OCI-LY1 (cell line): ENCODE measurements around the gene SLC4A8.

Experiments
- H2AFZ ChIP-seq: fragments of 200-600 bp; sonication (generic), shearing (Covaris generic); 2 replicates; pipeline ENCODE4 v1.6.0; 2014; ENCODE audit warnings: antibody characterized with exemption, mild to moderate bottlenecking, low read length
- H3F3A ChIP-seq: fragments of 200-600 bp; sonication (generic), shearing (Covaris generic); 2 replicates; pipeline ENCODE4 v1.6.0; 2014; ENCODE audit warnings: mild to moderate bottlenecking, antibody characterized with exemption, low read length, moderate library complexity; ENCODE audit not compliant: insufficient read depth
- H3K27ac ChIP-seq: fragments of 200-600 bp; sonication (generic); 2 replicates; pipeline ENCODE4 v1.5.1; 2014; ENCODE audit warnings: low read length, mixed run types, mild to moderate bottlenecking, low read depth; ENCODE audit not compliant: poor library complexity, severe bottlenecking
- H3K27me3 ChIP-seq: fragments of 200-600 bp; sonication (generic); 2 replicates; pipeline ENCODE4 v1.6.0; 2014; ENCODE audit warnings: antibody characterized with exemption, mild to moderate bottlenecking, low read length, moderate library complexity; ENCODE audit not compliant: insufficient read depth
- H3K36me3 ChIP-seq: fragments of 200-600 bp; sonication (generic); 2 replicates; pipeline ENCODE4 v1.6.1; 2014; ENCODE audit warnings: mild to moderate bottlenecking, antibody characterized with exemption, low read length, moderate library complexity, mixed read lengths; ENCODE audit not compliant: insufficient read depth
- H3K4me1 ChIP-seq: fragments of 200-600 bp; sonication (generic); 2 replicates; pipeline ENCODE4 v1.5.1; 2014; ENCODE audit warnings: mild to moderate bottlenecking, low read length, moderate library complexity; ENCODE audit not compliant: insufficient read depth, severe bottlenecking
- H3K4me2 ChIP-seq: fragments of 200-600 bp; sonication (generic), shearing (Covaris generic); 2 replicates; pipeline ENCODE4 v1.6.1; 2014; ENCODE audit warnings: low read length
- H3K4me3 ChIP-seq: fragments of 200-600 bp; sonication (generic); 2 replicates; pipeline ENCODE4 v1.5.1; 2014; ENCODE audit warnings: low read length, low read depth, mild to moderate bottlenecking, mixed read lengths; ENCODE audit not compliant: poor library complexity, severe bottlenecking
- H3K79me2 ChIP-seq: fragments of 200-600 bp; shearing (Covaris generic); 2 replicates; pipeline ENCODE4 v1.6.1; 2016; ENCODE audit warnings: mixed run types, low read length, mixed read lengths; ENCODE audit not compliant: insufficient read depth
- H3K9ac ChIP-seq: fragments of 200-600 bp; sonication (generic), shearing (Covaris generic); 2 replicates; pipeline ENCODE4 v1.6.1; 2014; ENCODE audit warnings: mild to moderate bottlenecking, low read length, mixed read lengths
- H3K9me2 ChIP-seq: fragments of 200-600 bp; sonication (generic), shearing (Covaris generic); 2 replicates; pipeline ENCODE4 v1.6.1; 2014; ENCODE audit warnings: low read depth, mild to moderate bottlenecking, low read length, mixed read lengths
- H3K9me3 ChIP-seq: fragments of 200-600 bp; shearing (Covaris generic); 2 replicates; pipeline ENCODE4 v1.6.1; 2014; ENCODE audit warnings: low read length, mixed read lengths
- H4K20me1 ChIP-seq: fragments of 200-600 bp; sonication (generic), shearing (Covaris generic); 2 replicates; pipeline ENCODE4 v1.6.0; 2016; ENCODE audit warnings: mild to moderate bottlenecking, low read length; ENCODE audit not compliant: insufficient read depth
- CTCF ChIP-seq: fragments of 200-600 bp; sonication (generic), shearing (Covaris generic); IDR thresholded peaks from 2 replicates; pipeline ENCODE4 v1.5.1; 2017; ENCODE audit warnings: mild to moderate bottlenecking, antibody characterized with exemption, low read length, moderate library complexity, mixed read lengths
- EZH2 ChIP-seq: fragments of 200-600 bp; sonication (generic), shearing (Covaris generic); IDR thresholded peaks from 2 replicates; pipeline ENCODE4 v1.8.0; 2017; ENCODE audit warnings: borderline replicate concordance, mixed run types, mild to moderate bottlenecking, antibody characterized with exemption, low read length, moderate library complexity, mixed read lengths

SLC4A8 gene

DNA sequence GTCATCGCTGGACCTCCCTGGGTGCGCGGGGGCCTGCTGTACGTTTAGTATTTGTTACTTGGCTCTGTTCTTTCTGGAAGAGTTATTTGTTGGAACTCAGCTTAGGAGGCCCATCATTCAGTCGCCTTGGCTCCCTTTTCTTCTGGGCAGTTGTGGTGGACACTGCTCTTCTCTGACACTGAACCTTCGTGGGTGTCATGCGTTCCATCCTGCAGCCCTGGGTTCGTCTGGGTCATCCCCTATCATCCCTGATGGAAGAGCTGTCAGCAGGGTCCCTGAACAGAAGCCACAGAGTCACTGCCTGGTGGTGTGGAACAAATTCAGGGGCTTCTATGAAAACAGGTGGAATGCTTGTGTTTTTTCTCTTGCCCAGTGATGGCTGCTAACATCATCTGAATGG is 113.5 kb downstream of the SLC4A8 start:
- Histone ChIP-seq H3K36me3 (no peaks in the 10 kb centered on the region), H3K4me2 (no peak overlapping the region), H3K4me3 (no peak overlapping the region), H3K9ac (no peak overlapping the region), H3K4me1 (no peaks in the 10 kb centered on the region), H3K27ac (no peak overlapping the region), H3F3A (no peaks in the 10 kb centered on the region), H3K27me3 (no peaks in the 10 kb centered on the region), H2AFZ (no peak overlapping the region), H3K79me2 (no peaks in the 10 kb centered on the region), H3K9me3 (no peaks in the 10 kb centered on the region), H4K20me1 (no peaks in the 10 kb centered on the region), H3K9me2 (no peaks in the 10 kb centered on the region)
- TF ChIP-seq CTCF (no peak), EZH2 (no peak)

GRCh38 chr12:51538599-51538998 is 114.0 kb downstream of the SLC4A8 start:
- H2AFZ ChIP-seq: no peak overlapping the region
- H3K27ac ChIP-seq: no peak overlapping the region
- no peaks in the 10 kb centered on the region for H3F3A ChIP-seq
- H3K36me3 ChIP-seq: no peaks in the 10 kb centered on the region
- no peaks in the 10 kb centered on the region for H3K79me2 ChIP-seq
- H3K9me3 ChIP-seq: no peaks in the 10 kb centered on the region
- no peak overlapping the region for H3K4me2 ChIP-seq
- no peaks in the 10 kb centered on the region for H3K4me1 ChIP-seq
- TF ChIP-seq EZH2 (no peak), CTCF (no peak)
- no peaks in the 10 kb centered on the region for H4K20me1 ChIP-seq
- no peaks in the 10 kb centered on the region for H3K27me3 ChIP-seq
- no peak overlapping the region for H3K9ac ChIP-seq
- H3K9me2 ChIP-seq: no peaks in the 10 kb centered on the region
- no peak overlapping the region for H3K4me3 ChIP-seq

GRCh38 chr12:51540996-51541395 is 116.4 kb downstream of the SLC4A8 start:
- TF ChIP-seq CTCF (no peak), EZH2 (no peak)
- no peak overlapping the region for H3K4me2 ChIP-seq
- H4K20me1 ChIP-seq: no peaks in the 10 kb centered on the region
- no peak overlapping the region for H3K27ac ChIP-seq
- H3K79me2 ChIP-seq: no peaks in the 10 kb centered on the region
- no peaks in the 10 kb centered on the region for H3K36me3 ChIP-seq
- no peaks in the 10 kb centered on the region for H3F3A ChIP-seq
- H3K4me1 ChIP-seq: no peaks in the 10 kb centered on the region
- no peaks in the 10 kb centered on the region for H3K27me3 ChIP-seq
- H3K9me3 ChIP-seq: no peaks in the 10 kb centered on the region
- H3K9me2 ChIP-seq: no peaks in the 10 kb centered on the region
- H3K4me3 ChIP-seq: no peak overlapping the region
- H3K9ac ChIP-seq: no peak overlapping the region
- no peak overlapping the region for H2AFZ ChIP-seq
